Measurements from ENCODE around the gene SOX2.
"Not testable (repeated sequence)": the region's sequence is repeated elsewhere in the genome, so short reads cannot be mapped to it uniquely, and the experiment has no call there.

SOX2 gene

GRCh38 chr3:181757694-181758306, 46.1 kb downstream of the SOX2 start:
- no peak for DNase-seq (ENCODE audit: low read depth)

- DNase-seq (ENCODE audit: low read depth), result no peak
These were observed 50.2 kb downstream of the SOX2 start for GRCh38 chr3:181761906-181762305.

- not testable (repeated sequence) for DNase-seq (ENCODE audit: low read depth)
These were observed 52.3 kb downstream of the SOX2 start for GRCh38 chr3:181764033-181764432.
